ACC112 (cell line): ENCODE results near the gene ZNF692.
"Not testable (repeated sequence)": the region's sequence is repeated elsewhere in the genome, so short reads cannot be mapped to it uniquely, and the experiment has no call there.

Experiments
- H2AFZ ChIP-seq: fragments of 200-600 bp; sonication (generic); one replicate; pipeline ENCODE4 v1.6.0; 2017; ENCODE audit warnings: antibody characterized with exemption, low read length; ENCODE audit not compliant: unreplicated experiment
- H3K27ac ChIP-seq: fragments of 200-600 bp; sonication (generic); 2 replicates; pipeline ENCODE4 v1.5.1; 2014; ENCODE audit warnings: low read depth, mild to moderate bottlenecking, antibody characterized with exemption, low read length, moderate library complexity
- H3K27me3 ChIP-seq: fragments of 200-600 bp; sonication (generic); 2 replicates; pipeline ENCODE4 v1.6.1; 2014; ENCODE audit warnings: mild to moderate bottlenecking, antibody characterized with exemption, low read length, moderate library complexity, mixed read lengths; ENCODE audit not compliant: insufficient read depth
- H3K36me3 ChIP-seq: fragments of 200-600 bp; sonication (generic); 2 replicates; pipeline ENCODE4 v1.6.1; 2016; ENCODE audit warnings: mild to moderate bottlenecking, antibody characterized with exemption, low read length, moderate library complexity, mixed read lengths; ENCODE audit not compliant: insufficient read depth
- H3K4me1 ChIP-seq: fragments of 200-600 bp; sonication (generic); one replicate; pipeline ENCODE4 v1.6.1; 2016; ENCODE audit warnings: low read length, mixed read lengths; ENCODE audit not compliant: insufficient read depth, unreplicated experiment, control insufficient read depth
- H3K4me3 ChIP-seq: fragments of 200-600 bp; sonication (generic); 2 replicates; pipeline ENCODE4 v1.5.1; 2014; ENCODE audit warnings: mild to moderate bottlenecking, low read depth, low read length
- H3K79me2 ChIP-seq: fragments of 200-600 bp; sonication (generic); one replicate; pipeline ENCODE4 v1.6.0; 2016; ENCODE audit warnings: low read length; ENCODE audit not compliant: control insufficient read depth, unreplicated experiment, insufficient read depth

ZNF692 gene

GRCh38 chr1:248837781-248838356 is 21.0 kb downstream of the ZNF692 start, which contains the start of gene ZNF672:
Gene ZNF672 (plus strand): TSS chr1:248838224. CDS start chr1:248847275, 9,051 bp downstream.
- Histone ChIP-seq H3K36me3 (no peaks in the 10 kb centered on the region), H3K27ac (peak within 1 kb of the TSS; percentile 96), H2AFZ (peak within 1 kb of the TSS; percentile 74), H3K4me3 (peak within 1 kb of the TSS; percentile 90), H3K79me2 (peaks cover 26% of the 10 kb centered on the region), H3K4me1 (peaks cover 26% of the 10 kb centered on the region), H3K27me3 (no peaks in the 10 kb centered on the region)

GRCh38 chr1:248837045-248837780 is 21.7 kb downstream of the ZNF692 start:
- Histone ChIP-seq H2AFZ (peak overlapping the region; percentile 74), H3K27ac (peak overlapping the region; percentile 17; the same call in 1 of the 2 replicates), H3K36me3 (no peaks in the 10 kb centered on the region), H3K4me3 (peak overlapping the region; percentile 90), H3K4me1 (peaks cover 19% of the 10 kb centered on the region), H3K27me3 (no peaks in the 10 kb centered on the region), H3K79me2 (peaks cover 19% of the 10 kb centered on the region)

GRCh38 chr1:248834343-248834940 is 24.4 kb downstream of the ZNF692 start:
- Histone ChIP-seq H3K36me3 (no peaks in the 10 kb centered on the region), H3K4me1 (peaks cover 6% of the 10 kb centered on the region), H3K79me2 (peaks cover 6% of the 10 kb centered on the region), H3K27ac (no peak overlapping the region), H3K4me3 (no peak overlapping the region), H2AFZ (no peak overlapping the region), H3K27me3 (no peaks in the 10 kb centered on the region)

- H2AFZ ChIP-seq, result no peak overlapping the region
- H3K79me2 ChIP-seq, result no peaks in the 10 kb centered on the region
- no peaks in the 10 kb centered on the region for H3K36me3 ChIP-seq
- no peak overlapping the region for H3K4me3 ChIP-seq
- no peak overlapping the region for H3K27ac ChIP-seq
- H3K4me1 ChIP-seq, result peaks cover 9% of the 10 kb centered on the region
- H3K27me3 ChIP-seq, result no peaks in the 10 kb centered on the region
These were observed 27.0 kb downstream of the ZNF692 start for GRCh38 chr1:248831842-248832241.

DNA sequence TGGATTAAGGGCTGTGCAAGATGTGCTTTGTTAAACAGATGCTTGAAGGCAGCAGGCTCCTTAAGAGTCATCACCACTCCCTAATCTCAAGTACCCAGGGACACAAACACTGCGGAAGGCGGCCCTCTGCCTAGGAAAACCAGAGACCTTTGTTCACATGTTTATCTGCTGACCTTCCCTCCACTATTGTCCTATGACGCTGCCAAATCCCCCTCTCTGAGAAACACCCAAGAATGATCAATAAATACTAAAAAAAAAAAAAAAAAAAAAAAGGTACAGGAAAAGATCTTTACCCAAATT is 28.2 kb downstream of the ZNF692 start:
- H3K4me1 ChIP-seq, result peaks cover 12% of the 10 kb centered on the region
- not testable (repeated sequence) for H3K27me3 ChIP-seq, H2AFZ ChIP-seq, H3K4me3 ChIP-seq, H3K79me2 ChIP-seq, H3K27ac ChIP-seq, H3K36me3 ChIP-seq

DNA sequence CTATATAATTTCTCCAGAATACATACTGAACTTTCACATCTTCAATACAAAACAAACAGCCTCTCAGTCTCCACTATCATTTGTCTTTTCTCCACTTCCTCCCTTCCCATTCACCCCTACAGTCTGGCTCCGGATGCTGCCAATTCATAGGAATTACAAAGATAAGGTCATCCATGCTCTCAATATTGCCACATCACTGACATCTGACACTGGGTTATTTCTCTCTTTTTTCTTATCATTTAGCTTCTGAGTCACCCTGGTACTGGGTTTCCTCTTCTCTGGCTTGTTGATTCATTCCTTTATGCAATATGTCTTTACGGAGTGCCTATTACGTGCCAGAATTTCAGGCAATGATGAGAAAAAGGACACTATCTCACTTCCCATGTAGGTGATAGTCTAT is 30.0 kb downstream of the ZNF692 start:
- H2AFZ ChIP-seq, result peak overlapping the region; percentile 78
- no peaks in the 10 kb centered on the region for H3K36me3 ChIP-seq
- peak overlapping the region; percentile 66 for H3K27ac ChIP-seq
- H3K4me1 ChIP-seq, result peaks cover 24% of the 10 kb centered on the region
- H3K4me3 ChIP-seq, result no peak overlapping the region
- peaks cover 18% of the 10 kb centered on the region for H3K79me2 ChIP-seq
- no peaks in the 10 kb centered on the region for H3K27me3 ChIP-seq

GRCh38 chr1:248825909-248826760 is 32.8 kb downstream of the ZNF692 start, which contains the start of gene SH3BP5L:
Gene SH3BP5L (minus strand): TSS chr1:248825915. CDS start chr1:248824935, 980 bp downstream.
- Histone ChIP-seq H3K27ac (peak within 1 kb of the TSS; percentile 94), H3K4me1 (peaks cover 49% of the 10 kb centered on the region), H3K79me2 (peaks cover 39% of the 10 kb centered on the region), H2AFZ (peak within 1 kb of the TSS; percentile 100), H3K36me3 (0 out of 2 replicates have a peak, but pooled peaks cover 4% of the 10 kb centered on the region), H3K27me3 (no peaks in the 10 kb centered on the region), H3K4me3 (peak within 1 kb of the TSS; percentile 99)

GRCh38 chr1:248825573-248825908 is 33.3 kb downstream of the ZNF692 start:
- no peaks in the 10 kb centered on the region for H3K27me3 ChIP-seq
- H3K4me1 ChIP-seq, result peaks cover 55% of the 10 kb centered on the region
- H3K4me3 ChIP-seq, result peak overlapping the region; percentile 99
- peaks cover 7% of the 10 kb centered on the region; the same call in 1 of the 2 replicates for H3K36me3 ChIP-seq
- peak overlapping the region; percentile 59 for H2AFZ ChIP-seq
- H3K27ac ChIP-seq, result peak overlapping the region; percentile 94
- H3K79me2 ChIP-seq, result peaks cover 44% of the 10 kb centered on the region

DNA sequence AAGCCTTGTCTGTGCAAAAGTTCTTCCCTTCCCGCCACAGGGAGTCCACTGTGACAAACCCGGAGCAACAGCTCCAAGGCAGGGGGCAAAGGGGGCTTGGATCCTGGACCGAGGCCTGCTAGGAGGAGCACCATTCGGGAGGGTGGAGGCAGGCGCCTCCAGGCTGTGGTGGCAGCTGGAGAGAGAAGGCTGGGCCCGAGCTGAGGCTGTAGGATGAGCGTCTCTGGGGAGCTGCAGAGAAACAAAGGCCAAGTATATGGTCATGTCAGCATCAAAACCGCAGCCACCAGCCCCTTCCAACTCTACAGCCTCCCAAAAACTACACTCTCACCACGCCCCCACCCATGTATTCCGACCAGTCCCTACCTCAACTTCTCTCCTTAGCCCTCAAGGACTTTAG is 33.7 kb downstream of the ZNF692 start:
- peak overlapping the region; percentile 59 for H2AFZ ChIP-seq
- peaks cover 59% of the 10 kb centered on the region for H3K4me1 ChIP-seq
- peak overlapping the region; percentile 94 for H3K27ac ChIP-seq
- peaks cover 10% of the 10 kb centered on the region; the same call in 1 of the 2 replicates for H3K36me3 ChIP-seq
- peak overlapping the region; percentile 99 for H3K4me3 ChIP-seq
- H3K79me2 ChIP-seq, result peaks cover 48% of the 10 kb centered on the region
- no peaks in the 10 kb centered on the region for H3K27me3 ChIP-seq

DNA sequence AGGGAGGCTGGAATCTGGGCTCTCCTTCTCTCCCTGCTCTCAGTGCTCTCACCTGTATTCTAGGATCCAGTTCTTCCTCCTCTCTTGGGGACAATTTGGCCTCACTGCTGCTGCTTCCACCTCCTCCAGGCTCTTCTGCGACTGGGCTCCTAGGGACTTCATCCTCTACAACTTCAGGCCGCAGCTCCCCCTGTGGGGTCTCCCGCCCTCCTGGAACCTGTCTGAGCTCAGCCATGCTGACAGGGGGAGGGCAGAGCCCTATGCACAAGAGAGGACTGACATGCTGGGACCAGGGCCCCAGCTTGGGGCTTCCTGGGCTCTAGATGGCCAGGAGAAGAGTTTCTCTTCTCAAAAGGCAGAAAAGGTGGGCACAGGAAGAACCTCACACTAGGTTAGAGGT is 34.2 kb downstream of the ZNF692 start:
- Histone ChIP-seq H3K27ac (peak overlapping the region; percentile 94), H3K4me3 (peak overlapping the region; percentile 99), H3K79me2 (peaks cover 51% of the 10 kb centered on the region), H2AFZ (no peak overlapping the region), H3K27me3 (no peaks in the 10 kb centered on the region), H3K36me3 (peaks cover 10% of the 10 kb centered on the region; the same call in 1 of the 2 replicates), H3K4me1 (peaks cover 60% of the 10 kb centered on the region)
